SK-N-MC (cell line): Measurements from ENCODE around the gene MAPT.

Experiments
- EZH2 ChIP-seq: fragments of 200-600 bp; sonication (generic); IDR thresholded peaks from one replicate; pipeline ENCODE4 v1.6.1; 2017; ENCODE audit warnings: antibody characterized with exemption
- POLR2AphosphoS5 ChIP-seq: IDR thresholded peaks from 2 replicates; pipeline ENCODE4 v1.6.1; 2012; ENCODE audit warnings: mild to moderate bottlenecking, low read depth, low read length, borderline replicate concordance

GRCh38 chr17:45851873-45852272 lies 42.5 kb upstream of the MAPT start:
- no peak for TF ChIP-seq POLR2AphosphoS5
- TF ChIP-seq EZH2, result no peak
